GM10266 (cell line): ENCODE data around the gene KRT78.
A peak's percentile ranks its signal among the peaks of the same experiment; 100 is the strongest.
"Not testable (repeated sequence)": the region's sequence is repeated elsewhere in the genome, so short reads cannot be mapped to it uniquely, and the experiment has no call there.

Experiments
- DNase-seq: peaks from one replicate; pipeline ENCODE4 v3.0.0; 2012; ENCODE audit errors: extremely low spot score
- CTCF ChIP-seq: IDR thresholded peaks from 2 replicates; pipeline ENCODE4 v1.5.1; 2012; ENCODE audit warnings: mild to moderate bottlenecking, low read depth; ENCODE audit not compliant: control insufficient read depth, insufficient read depth; ENCODE audit errors: missing control alignments

Gene KRT78

GRCh38 chr12:52867152-52867551 lies 18.4 kb upstream of the KRT78 start:
- TF ChIP-seq CTCF: no peak
- no peak for DNase-seq

- peak; percentile 58 for TF ChIP-seq CTCF
- peak; percentile 60 for DNase-seq
These were observed 16.5 kb upstream of the KRT78 start for GRCh38 chr12:52865090-52865944.

- DNase-seq: no peak
- no peak for TF ChIP-seq CTCF
These were observed 13.2 kb upstream of the KRT78 start for GRCh38 chr12:52862023-52862422.

- no peak for DNase-seq
- TF ChIP-seq CTCF: no peak
These were observed 12.7 kb upstream of the KRT78 start for GRCh38 chr12:52861511-52861910.

- TF ChIP-seq CTCF: no peak
- no peak for DNase-seq
These were observed 11.5 kb upstream of the KRT78 start for GRCh38 chr12:52860102-52860823.

- no peak for TF ChIP-seq CTCF
- DNase-seq: no peak
These were observed 8.7 kb upstream of the KRT78 start for GRCh38 chr12:52857500-52857899.

- no peak for DNase-seq
- no peak for TF ChIP-seq CTCF
These were observed 8.0 kb upstream of the KRT78 start for GRCh38 chr12:52856787-52857186.

GRCh38 chr12:52856077-52856476 lies 7.3 kb upstream of the KRT78 start:
- not testable (repeated sequence) for DNase-seq
